IPS DF 4.7 (cell line): ENCODE measurements around the gene FBN1.

Experiments used
- DNase-seq: peaks from one replicate; pipeline ENCODE4 v3.0.0-alpha.2; 2013; ENCODE audit warnings: low spot score; ENCODE audit errors: extremely low read depth

FBN1 gene

DNA sequence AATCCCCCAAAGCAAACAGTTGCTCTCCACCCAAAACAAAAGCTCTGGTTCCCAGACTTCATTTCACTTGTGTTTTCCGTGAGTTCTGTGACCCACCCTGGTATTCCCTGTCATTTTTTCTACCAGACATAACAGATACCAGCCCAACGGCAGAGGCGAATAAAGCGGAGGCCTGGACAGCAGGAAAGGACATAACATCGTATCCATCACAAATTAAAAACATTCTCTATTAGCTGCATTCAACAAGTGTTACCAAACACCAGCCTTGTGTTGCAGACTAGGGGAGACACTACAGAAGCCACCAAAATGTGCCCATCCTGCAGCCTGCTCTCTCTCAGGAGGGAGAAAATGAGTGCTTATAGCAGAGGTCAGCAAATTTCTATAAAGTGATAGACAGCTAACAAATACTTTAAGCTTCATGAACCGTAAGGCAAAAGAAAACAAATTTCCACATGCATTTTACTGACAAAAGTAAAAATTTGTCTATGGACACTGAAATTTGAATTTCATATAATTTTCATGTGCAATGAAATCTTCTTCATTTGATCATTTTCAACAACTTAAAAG lies 7.1 kb upstream of the FBN1 start:
- no peak for DNase-seq

DNA sequence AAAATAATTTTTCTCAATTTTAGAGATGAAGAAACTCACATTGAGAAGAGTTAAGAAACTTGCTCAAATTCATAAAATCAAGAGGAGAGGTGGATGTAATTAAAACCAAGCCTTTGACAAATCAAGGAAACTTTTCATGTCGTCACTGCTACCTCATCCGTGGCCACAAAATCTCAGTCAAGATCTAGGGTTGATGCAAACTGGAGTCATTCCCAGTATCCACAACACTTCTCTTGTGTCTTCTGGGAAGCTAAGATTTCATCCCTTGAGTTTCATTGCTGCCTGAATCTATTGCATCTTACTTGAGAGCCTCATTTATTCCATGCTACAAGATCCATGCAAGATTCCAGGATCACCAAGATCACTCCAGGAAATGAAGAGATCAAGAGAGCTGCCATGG lies 5.4 kb upstream of the FBN1 start:
- DNase-seq, result no peak

DNA sequence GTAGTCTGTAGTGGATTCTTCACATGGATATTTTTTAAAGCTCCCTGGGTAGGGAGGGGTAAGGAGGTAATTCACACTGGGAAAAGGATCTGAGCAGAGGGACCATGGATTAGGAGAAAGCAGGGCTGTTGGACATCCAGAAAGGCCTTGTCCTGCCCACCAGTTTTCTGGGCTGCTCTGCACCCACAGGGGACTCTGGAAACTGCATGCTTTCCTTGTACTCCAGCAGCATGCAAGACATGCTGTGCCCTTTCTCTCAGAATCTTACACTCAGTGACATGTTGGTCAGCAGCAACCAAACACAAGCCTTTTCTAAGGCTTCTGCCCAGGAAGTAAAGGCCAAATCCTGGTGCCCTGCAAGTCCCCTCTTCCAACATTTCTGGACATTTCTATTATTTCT lies 2.5 kb upstream of the FBN1 start:
- no peak for DNase-seq

DNA sequence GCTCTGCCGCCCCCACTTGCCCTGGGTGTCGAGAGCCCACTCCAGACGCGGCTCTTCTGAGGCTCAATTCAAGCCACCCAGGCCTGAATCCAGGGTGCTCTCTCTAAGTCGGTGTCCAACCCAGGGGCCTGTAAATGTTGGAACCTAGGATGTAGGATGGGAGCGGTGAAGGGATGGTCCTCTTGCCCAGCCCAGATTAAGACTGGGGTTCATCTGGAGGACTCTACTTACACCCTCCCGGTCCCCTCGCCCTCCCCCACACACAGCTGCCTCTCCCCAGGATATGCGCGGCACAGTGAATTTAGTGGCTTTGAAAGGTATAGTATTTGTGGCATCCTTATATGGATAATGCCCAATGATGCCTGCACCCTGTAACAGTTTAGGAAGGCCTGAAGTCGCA lies 822 bp upstream of the FBN1 start:
- no peak for DNase-seq

DNA sequence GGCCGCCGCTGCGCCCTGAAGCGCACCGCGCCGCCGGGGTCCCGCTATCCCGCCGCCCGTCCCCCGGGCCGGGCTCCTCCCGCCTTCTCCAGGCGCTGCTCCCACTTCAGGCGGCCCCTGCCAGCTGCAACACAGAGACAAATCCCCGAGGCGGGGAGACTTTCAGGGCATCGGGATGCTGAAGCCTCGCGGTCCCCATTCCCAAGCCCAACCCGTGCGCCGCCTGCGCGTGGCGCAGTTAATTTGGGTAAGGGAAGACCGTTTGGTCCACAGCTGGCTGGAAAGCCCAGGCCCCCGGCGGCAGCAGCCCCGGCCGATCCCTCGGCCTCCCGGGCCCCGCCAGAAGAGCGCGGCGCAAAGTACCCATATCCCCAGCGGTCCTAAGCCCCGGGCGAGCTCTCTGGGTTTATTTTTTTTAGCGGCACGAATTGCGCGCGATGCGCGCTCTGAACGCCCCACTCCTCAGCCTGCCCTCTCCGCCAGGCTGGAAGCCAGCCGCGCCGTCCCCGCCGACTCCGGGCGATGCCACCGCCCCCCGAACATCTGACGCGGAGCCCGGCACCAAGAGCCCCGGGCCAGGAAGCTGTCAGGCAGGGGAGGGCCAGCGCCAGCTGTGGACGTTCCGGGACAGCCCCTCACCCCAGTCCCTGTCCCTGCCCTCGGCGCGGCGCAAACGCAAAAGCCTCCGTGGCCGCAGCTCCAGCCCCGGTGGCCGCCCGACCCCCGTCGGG lies 517 bp downstream of the FBN1 start:
- DNase-seq, result no peak

DNA sequence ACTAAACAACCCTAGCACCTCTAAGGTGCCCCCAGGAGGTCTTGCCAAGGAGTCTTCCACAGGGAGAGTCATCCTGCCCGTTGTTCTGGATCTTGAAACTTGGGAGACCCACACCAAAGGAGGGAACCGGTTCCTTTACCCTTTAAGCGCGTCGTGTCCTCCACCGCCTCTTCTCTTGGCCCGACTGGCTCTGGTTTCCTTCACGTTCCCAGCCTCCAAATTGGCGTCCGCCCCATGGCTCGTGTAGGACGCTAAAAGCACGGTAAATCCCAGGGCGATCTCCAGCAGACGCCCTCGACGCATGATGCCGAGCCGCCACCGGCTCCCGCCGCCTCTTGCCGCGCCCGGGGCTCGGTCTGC lies 1.1 kb downstream of the FBN1 start:
- DNase-seq, result no peak

DNA sequence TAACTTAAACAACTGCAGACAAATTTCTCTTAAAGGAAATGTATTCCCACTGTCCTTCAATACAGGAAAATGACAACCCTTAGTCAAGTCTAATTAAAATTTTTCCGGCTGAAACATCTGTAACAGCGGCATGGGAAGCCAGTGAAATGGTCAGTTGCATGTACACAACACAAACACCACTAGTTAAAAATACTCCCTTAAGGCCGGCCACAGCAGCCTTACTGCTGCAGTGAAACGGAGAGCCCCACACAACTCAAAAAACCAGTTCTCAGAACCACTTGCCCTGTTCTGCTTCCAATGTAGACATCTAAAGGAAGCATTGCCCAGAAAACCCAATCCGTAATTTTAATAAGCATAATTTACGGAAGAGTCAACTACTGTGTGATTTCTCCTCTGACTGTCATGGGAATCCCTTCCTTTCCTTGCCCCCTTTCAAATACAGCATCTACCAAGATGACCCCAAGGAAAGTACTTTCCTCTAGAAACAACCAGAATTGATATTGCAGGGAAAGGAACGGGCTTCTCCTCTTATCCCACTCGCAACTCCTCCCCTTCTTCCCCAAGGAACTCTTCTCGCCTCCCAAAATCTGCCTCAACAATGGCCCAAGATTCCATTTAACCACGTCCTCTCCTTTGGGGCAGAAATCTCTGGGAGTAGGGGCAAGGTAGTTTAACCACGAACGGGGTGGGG lies 1.6 kb downstream of the FBN1 start:
- DNase-seq, result no peak

DNA sequence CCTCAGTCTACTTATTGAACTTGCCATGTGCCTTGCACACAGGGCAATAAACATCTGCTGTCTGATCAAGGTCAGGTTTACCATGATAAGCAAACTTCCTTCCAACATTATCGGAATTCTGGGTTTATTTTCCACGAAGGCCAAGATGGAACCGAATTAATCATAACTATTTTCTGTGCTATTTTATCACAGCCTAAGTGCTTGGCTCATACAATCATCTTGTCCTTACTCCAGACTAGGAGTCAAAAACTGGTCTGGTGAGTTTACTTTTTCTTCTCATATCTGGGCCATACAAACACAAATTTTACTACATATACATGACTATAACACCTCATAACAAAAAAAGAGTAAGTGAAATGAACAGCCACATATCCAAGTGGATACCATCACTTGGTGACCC lies 2.3 kb downstream of the FBN1 start:
- no peak for DNase-seq

DNA sequence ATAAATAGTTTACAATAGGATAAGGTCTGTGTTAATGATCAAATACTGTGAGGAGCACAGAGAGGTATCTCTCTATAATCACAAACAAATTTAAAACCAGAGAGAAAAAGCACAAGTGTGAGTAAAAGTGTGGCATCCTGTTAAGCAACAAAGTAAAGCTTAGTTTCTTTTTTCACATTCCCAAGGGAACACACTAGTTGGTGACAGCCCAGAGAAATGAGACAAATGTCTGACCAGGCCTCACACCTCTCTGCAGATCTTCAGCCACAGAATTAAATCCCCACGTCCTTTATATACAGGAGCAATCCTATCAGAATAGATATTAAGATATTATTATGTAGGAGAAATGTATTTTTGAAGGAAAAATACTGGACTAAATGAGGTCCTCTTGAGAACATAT lies 2.7 kb downstream of the FBN1 start:
- no peak for DNase-seq

DNA sequence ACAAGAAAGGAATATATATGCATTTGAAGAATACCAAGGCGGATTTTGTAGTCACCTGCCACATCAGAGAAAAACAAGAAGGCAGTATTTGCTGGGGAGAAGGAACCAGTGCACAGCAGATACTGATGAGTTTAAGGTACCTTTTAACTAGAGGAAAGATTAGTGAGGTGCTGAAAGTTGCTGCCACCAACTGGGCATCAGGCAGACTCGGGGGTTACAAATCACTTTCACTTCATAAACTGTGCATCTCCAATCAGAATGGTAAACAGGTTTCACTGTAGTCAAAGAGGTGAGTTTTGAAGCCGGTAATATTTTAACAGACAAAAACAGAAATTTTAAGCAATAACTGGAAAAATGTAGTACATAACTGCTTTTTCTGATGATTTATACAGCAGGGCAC lies 4.1 kb downstream of the FBN1 start:
- no peak for DNase-seq

DNA sequence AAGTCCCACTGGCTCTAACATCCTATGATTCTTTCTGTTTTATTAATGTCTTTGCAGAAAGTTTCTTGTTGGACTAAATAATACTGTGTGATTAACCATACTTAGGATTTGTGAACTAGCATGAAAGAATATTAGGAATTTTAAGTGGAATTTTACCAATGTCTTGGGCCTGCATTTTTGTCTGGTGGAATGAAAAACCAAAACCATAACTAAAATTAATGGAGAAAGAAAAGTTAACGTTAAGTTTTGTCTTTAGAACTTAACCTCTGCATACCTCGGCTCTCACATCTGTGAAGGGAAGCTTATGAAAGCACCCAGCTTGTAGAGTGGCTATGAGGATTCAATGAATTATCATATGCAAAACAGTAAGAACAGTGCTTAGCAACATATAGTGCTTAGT lies 6.5 kb downstream of the FBN1 start:
- no peak for DNase-seq

DNA sequence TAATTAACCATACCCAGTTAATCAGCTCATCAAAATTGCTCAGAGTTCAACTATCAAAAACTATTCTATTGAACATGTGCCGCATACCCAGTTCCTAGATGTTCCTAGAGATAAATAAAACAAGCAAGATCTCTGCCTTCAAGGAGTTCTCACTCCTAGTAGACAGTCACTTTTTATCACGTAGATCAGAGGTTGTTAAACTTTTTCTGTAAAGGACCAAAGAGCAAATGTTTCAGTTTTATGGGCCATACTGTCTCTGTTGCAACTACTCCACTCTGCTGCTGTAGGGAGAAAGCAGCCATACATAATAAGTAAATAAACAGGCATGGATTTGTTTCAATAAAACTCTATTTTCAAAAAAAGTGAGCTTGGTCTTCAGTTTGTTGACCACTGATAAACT lies 7.9 kb downstream of the FBN1 start:
- DNase-seq, result no peak

DNA sequence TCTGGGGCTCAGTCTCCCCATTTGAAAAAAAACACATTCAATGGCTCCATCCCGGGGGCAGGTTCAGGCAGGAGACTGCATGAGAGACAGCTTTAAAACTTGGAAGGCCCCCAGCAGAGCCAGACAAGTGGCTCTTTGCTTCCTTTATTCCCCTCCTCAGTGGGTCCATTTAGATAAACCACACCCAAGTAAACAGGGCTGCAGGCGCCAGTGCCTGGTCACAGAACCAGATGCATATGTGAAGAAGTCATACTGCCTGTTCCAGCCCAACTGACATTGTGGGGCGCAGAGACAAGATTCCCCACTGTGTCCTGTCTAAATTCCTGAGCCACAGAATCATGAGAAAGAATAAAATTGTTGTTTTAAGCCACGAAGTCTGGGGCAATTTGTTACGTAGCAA lies 9.0 kb downstream of the FBN1 start:
- no peak for DNase-seq

DNA sequence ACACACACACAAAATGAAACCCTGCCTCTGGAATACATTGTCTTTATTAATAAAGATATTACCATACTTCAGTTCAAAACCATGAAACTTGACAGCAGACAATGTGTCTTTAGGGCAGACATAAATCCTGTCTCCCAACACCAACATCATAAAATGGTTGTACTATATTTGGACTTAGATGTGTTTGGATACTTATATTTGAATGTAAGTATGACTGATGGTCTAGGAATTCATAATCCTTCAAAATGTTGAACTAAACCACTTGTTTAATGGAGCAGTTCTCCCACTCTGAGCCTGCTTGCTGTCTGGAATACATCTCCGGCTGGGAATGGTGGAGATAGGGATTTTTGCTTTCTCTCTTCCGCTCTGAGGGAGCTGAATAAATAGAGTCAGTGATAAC lies 10.6 kb downstream of the FBN1 start:
- no peak for DNase-seq

DNA sequence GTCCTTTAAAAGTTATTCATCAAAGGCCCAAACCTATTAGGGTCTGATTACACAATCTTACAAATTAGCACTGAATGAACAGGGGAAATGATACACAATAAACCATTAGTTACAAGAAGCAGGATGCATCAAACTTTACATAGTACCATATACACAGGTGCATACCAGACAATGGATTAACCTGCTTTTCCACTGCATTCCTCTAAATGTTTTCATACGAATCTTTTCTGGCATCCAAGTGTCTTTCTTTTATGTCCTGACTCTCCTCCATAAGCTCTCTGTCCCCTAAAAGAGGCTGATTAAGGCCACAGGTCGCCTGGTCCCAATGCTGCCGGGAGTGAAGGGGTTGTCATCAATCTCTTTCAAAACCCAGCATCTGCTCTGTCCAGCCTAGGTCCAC lies 11.4 kb downstream of the FBN1 start:
- no peak for DNase-seq

DNA sequence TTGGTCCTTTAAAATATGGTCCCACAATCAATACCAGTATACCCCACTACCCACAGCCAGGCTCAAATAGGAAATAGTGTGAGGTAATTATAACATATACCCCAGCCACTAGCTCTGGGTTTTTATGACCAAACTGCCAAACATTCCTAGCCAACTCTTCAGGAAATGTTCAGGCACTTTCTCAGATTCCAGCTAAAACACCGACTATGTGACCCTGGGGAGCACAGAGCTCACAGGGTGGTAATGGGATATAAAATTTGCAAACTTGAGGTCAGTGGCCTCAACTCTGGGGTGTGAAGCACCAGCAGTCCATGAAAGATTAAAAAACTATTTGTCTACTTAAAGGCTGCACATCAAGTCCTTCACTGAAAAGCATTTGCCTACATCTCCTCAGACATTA lies 12.9 kb downstream of the FBN1 start:
- no peak for DNase-seq

DNA sequence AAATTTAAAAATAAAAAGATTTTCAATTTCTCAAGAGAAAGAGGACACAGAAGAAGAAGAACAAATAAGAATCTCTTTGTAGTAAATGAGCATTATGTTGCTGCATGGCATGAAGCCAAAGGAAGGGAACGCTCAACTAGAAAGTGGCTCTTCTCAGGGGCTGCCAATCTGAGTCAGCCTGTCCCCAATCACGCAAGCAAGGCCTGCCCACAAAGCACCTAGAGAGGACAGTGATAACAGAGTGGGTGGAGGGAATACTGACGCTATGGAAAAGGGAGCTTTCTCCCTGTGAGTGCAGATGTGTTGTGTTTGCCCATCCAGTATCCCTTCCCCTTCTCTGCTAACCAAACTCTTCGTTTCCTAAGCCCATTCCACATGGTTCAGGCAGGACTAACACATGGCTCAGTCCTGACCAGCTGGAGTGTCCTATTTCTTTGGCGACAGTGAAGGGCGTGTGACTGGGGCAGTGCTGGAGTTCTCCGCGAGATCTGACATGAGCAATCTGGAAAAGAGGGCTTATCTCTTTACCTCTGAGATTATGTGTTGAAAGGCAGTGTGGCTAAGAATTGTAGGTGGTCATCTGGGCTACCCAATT lies 14.2 kb downstream of the FBN1 start:
- DNase-seq, result no peak

DNA sequence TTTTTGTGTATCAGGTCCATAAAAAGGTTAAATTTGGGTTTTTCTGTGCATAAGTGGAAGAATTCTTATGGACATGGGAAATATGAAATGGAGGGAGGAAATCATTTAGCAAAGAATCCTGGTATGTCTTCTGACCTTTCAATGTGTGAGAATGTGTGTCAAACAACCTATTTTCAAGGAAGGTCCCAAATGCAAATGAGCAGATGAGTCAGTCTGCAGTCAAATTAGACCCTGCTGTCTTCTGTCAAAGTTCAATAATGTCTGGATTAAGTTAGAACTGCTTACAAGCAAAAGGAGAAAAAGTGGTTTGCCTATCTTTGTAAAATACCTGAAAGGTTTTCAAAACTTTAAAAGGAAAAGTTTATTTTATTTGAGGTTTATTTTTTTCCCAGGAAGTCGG lies 15.3 kb downstream of the FBN1 start:
- no peak for DNase-seq

DNA sequence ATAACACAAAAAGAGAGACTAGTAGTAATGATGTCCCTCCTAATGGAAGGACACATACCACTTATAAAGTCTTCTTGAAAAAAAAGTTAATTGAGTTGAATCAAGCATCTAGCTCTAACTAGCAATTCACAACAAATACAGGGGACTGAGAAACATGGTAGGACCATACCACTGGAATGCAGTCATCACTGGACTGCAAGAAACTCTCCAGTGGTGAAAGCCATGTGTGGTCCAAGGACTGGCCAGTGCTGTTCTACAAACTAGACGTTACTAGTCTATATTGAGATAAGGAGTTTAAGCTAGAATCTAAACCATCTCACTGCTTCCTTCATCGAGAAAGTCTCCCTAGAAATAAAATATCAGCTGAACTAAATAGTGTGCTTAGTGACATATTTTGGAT lies 16.7 kb downstream of the FBN1 start:
- DNase-seq, result no peak

DNA sequence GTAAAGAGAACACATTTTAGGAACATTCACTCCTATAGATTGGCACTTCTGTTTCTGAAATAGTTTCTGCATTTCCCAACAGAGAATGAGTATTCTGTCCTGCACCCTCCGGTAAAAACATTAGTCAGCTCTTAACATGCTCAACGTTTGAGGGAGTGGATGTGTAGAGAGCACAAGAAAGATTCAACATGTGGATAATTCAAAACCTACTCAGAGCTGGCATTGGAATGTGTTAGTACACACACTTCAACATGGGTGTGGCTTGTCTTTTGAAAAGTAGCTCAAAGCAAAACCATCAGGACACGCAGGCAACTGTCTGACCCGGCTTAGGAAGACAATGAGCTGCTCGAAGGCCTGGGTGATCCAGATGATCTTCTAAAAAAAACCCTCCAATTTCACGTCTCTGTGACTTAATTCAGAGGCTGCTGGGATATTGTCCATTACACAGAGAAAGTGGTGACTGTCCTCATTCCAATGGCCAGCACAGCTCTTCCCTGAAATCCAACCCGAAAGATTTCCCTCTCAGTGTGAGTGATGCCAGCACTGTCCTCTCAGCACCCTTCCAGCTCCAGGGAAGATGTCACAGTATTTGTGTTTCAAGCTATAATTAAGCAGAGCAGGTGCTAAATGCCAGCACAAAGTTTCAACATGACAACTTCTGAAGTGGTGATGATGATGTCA lies 18.1 kb downstream of the FBN1 start:
- no peak for DNase-seq

DNA sequence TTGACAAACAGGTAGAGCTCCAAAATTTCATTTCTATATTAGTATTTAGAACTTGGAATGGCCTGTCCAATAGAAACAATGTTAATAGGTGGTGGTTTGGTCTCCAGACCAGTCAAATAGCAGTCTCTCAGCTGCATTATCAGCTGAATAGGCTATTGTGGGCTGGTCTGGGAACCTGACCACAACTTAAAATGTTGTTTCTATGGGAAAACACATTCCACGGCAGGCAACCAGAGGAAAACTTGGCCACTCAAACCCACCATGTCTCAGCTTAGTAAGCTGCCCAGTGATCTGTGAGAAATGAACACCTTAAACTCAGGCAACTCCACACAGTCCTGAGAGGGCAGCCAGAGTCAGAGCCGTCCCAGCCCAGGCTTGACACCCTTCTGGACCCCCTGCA lies 20.4 kb downstream of the FBN1 start:
- DNase-seq, result no peak

DNA sequence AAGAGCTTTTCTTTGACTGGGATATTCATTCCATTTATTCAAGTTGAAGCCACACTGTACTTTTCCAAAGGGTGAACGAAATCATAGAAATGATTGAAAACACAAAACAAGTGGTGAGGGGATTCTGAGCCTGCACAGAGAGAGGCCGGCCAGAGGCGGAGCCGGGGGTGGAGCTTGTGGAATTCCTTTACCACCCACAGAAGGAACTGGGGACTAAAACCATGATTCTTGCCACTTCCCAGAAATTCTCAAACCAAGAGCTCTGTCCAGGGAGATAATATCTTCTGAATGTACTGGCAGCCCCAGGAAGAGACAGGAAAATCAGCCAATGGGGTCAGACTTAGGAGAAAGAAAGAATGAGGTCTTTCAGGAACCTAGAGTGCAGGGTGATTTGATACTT lies 20.8 kb downstream of the FBN1 start:
- DNase-seq, result no peak
